ENCODE data around the gene LEMD1.
"Not testable (repeated sequence)": the region's sequence is repeated elsewhere in the genome, so short reads cannot be mapped to it uniquely, and the experiment has no call there.

LEMD1 gene

DNA sequence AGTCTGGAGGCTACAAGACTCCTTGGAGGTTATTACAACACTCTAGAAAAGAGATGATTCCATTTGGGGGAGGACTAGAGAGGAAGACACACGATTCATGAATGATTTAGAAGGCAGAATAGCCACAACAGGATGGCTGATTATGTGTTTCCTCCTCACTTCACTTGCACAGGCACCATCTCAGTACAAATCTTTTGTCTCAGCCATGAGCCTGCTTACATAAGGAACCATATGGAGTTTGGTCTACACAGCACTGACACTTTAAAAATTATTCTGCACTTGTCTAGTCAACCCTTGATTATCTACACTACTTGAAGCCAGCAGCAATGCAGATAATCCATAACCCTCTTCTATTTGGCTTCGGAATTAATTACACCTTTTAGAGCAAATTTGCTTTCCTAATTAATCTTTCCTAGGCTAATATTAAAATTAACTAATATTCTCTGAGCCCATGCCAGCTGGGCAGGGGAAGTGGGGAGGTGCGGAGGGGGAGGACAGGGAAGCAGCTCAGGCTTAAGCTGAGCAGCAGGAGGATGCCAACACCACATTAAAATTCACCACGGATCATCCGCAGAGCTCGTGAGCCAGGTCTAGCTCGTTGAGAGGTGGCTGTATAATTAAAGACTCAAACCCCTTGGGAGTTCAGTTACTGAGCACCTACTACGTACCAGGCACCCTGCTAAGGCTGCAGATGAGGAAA, 3.2 kb upstream of the LEMD1 start:
- DNase-seq, result no peak

DNA sequence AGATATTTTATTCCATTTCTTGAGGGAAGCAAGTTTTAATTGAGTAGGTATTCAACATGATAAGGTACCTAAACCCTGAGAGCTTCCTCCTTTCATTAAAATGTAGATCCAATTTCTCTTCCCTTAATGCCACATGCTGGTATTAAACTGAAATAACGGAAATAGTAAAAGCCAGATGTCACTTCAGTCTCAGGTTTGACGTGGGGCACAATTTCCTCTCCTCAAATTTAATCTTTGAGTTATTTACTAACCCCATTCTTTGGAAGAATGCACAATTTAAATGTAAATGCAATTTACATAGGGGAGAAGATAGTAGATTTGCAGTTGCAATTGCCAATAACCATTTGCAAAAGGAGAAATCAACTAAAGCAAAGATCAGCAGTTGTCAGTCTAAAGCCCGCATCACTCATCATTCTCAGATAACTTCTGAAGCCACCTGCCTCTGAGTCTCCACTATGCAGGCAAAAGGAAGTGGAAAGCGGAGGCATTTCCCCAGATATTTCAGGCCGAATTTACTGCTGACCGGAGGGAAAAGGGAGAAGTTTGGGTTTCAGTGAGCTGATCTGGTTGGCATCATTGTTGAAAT, 2.1 kb upstream of the LEMD1 start:
- no peak for DNase-seq

DNA sequence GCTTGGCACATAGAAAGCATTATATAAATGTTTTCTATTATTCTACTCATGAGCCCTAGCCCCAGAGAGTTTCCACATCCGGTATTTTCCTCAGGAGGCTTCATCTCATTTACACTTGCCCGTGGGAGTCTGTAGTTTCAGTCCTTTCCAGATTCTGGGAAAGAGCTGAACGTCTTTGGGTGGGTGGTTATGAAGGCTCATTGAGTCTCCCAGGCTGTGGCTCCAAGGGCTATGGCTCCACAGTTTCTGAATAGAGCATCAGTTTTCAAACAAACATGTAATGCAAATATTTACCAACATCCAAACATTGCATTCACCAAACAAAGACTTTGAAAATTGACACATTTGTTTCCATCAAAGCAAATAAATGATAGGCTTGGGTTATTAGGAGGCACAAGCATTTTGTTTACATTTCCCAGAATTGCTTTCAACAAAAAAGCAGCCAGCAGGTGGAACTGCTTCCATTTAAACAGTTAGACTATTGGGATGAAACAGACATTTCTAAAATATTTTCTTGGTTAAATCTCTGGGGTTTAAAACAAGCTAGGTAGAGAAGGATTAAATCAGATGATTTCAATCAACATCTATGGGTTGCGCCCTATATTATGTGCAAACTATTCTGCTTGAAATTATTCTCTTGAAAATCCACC, 1.3 kb upstream of the LEMD1 start:
- no peak for DNase-seq

DNA sequence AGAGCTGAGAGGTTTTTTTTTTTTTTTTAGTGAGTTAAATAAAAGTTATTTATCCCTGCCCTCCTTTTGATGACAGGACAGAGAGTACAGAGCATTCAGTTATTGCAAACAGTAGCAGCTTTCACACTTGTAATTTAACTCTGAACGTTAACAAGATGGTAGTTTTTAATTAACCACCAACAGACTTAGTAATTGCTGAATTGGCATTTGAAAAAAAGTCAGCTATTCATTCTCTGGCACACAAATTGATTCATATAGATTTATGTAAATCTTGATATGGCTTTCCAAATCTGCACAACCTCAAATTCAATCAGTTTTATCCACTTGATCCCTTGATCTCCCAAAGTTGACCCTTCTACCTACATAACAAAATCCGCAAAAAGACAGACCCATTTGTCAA, 918 bp downstream of the LEMD1 start:
- no peak for DNase-seq

DNA sequence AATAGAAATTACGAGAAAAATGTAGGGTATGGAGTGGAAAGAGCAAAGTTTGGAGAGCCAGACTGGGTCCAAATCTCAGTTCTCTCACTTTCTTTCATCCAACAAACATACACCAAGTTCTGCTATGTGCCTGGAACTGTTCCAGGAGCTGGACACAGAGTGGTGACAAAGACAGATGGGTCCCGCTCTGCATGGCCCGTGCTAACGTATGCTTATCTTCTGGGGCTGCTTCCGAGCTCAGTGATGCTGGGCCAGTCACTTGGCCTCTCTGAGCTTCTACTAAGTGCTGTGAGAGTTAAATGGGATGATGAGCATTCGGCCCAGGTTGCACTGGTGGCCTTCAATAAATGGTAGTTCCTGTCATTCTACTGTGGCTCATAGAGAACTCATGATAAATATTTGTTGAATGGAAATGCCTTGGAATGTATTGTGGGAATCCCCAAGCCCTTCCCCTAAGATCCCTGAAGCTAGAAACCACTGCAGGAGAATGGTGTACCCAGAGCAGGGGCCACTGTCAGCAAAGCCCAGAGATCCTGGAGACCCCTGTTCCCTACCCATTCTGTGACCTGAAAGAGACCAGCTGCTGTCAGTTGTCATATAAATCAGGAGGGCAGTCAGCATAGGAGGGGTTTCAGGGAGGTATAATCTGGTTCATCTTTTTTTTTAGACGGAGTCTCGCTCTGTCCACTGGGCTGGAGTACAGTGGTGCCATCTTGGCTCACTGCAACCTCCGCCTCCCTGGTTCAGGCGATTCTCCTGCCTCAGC, 3.8 kb downstream of the LEMD1 start:
- no peak for DNase-seq

DNA sequence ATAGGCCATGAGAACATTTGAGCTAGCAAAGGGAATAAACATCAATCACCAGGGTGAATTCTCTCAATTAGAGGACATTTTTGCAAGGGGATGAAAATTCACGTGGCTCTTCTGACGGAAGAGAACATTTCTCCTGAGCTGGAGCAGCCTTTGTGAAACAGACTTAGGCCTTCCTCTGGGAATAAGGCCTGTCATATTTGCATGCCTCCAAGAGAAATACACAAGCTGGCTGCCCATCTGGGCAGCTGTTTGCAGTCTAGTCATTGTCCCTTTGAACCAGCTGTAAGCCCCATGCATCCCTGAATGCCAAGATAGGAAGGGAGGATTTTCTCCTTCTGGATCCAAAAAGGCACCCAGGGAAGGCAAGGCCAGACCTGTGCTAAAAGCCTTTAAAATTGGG, 5.5 kb downstream of the LEMD1 start:
- DNase-seq, result no peak

DNA sequence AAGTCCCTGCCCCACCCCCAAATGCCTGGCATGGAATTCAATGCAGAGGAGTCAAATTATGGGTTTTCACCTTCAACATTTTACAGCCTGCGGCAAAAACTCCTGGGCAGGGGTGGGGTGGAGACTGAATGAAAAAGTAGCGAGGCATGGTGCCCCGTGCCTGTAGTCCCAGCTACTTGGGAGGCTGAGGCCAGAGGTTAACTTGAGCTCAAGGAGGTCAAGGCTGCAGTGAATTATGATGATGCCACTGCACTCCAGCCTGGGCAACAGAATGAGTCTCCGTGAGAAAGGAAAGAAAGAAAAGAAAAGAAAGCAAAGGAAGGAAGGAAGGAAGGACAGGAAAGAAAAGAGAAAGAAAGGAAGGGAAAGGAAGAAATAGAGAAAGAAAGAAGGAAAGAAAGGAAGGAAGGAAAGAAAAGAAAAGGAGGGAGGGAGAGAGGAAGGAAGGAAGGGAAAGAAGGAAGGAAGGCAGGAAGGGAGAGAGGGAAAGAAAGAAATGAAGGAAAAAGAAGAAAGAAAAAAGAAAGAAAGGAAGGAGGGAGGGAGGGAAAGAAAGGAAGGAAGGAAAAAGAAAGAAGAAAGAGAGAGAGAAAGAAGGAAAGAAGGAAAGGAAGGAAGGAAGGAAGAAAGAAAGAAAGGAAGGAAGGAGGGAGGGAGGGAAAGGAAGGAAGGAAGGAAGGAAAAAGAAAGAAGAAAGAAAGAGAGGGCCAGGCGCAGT, 11.1 kb downstream of the LEMD1 start:
- no peak for DNase-seq

DNA sequence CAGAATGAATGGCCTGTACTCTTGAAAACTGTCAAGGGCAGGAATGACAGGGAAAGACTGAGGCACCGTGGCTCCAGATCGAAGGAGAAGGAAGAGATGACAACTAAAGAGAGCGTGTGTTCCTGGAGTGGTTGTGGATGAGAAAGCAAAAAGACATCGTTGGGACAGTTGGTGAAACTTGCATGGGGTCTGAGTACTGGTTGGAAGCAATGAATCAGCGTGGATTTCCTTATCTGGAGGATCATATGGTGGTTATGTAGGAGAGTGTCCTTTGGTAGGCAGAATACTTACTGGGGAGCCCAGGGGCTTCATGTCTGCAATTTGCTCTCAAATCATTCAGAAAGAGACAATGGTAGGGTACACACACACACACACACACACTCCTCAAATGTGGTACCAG, 13.9 kb downstream of the LEMD1 start:
- DNase-seq, result no peak

DNA sequence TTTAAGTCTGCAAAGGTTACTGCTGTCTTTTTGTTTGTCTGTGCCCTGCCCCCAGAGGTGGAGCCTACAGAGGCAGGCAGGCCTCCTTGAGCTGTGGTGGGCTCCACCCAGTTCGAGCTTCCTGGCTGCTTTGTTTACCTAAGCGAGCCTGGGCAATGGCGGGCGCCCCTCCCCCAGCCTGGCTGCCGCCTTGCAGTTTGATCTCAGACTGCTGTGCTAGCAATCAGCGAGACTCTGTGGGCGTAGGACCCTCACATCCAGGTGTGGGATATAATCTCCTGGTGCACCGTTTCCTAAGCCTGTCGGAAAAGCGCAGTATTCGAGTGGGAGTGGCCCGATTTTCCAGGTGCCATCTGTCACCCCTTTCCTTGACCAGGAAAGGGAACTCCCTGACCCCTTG, 15.6 kb downstream of the LEMD1 start:
- DNase-seq, result not testable (repeated sequence)

DNA sequence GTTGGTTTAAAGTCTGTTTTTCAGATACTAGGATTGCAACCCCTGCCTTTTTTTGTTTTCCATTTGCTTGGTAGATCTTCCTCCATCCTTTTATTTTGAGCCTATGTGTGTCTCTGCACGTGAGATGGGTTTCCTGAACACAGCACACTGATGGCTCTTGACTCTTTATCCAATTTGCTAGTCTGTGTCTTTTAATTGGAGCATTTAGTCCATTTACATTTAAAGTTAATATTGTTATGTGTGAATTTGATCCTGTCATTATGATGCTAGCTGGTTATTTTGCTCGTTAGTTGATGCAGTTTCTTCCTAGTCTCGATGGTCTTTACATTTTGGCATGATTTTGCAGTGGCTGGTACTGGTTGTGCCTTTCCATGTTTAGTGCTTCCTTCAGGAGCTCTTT, 17.4 kb downstream of the LEMD1 start:
- not testable (repeated sequence) for DNase-seq

DNA sequence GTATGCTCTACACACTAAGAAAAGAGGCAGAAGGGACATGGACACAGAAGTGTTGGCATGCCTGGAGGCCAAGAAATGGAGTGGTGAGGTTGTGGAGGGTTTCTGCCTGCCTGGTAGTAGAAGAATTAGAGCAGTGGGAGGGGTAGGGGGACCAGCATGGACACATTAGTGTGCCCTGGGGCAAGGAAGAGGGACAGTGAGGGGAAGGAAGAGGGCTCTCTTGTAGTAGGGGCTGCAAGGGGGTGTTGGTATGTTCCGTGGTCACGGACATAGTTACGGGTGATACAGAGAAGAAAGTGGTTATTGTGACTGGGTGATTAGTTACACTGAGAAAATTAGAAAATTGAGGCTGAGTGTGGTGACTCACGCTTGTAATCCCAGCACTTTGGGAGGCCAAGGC, 23.3 kb downstream of the LEMD1 start:
- DNase-seq, result no peak

DNA sequence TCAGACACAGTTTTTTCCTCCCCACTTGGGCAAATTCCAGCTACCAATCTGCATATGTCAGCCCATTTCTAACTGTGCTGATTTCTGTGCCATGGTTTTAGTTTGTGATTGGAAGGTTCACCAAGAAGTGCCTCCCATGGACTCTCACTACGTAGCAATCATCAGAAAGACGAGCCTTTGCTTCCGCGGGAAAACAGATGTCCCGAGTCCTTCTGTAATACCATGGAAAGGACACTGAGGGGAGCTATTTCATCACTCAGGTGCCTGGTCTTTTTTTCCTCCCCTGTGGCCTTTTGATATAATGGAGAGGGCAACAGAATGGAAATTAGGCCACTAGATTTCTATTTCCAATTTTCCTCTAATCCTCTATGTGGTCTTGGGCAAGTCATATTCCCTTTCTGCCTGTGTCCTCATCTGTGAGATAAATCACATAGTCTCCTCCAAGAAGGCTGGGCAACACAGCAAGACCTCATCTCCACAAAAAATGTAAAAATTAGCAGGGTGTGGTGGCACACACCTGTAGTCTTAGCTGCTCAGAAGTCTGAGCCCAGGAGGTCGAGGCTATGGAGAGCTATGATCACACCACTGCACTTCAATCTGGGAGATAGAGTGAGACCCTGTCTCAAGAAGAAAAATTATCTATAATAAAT, 24.8 kb downstream of the LEMD1 start:
- no peak for DNase-seq

DNA sequence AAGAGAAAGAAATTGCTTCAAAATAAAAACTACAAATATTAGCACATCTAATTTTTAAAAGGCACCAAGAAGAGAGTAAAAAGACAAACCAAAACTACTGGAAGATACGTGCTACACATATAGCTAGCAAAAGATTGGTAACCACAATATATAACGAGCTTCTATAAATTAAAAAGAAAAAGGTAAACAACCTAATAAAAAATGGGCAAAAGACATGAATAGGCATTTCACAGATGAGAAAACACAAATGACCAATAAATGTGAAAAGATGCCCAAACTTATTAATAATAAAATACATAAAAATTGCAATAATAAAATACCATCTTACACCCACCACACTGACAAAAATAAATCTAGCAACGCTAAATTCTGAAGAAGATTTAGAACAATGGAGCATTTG, 26.2 kb downstream of the LEMD1 start:
- no peak for DNase-seq

DNA sequence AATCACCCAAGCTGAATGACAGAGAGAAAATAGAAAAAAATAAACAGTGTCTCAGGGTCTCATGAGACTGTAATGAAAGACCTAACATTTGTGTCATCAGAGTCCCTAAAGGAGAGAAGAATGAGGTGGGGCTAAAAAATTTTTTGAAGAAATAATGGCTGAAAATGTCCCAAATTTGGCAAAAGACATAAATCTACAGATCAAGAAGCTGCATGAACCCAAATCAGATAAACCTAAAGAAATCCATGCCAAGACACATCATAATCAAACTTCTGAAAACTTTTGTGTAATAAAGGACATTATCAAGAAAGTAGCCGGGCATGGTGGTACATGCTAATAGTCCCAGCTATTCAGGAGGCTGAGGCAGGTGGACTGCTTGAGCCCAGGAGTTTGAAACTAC, 29.2 kb downstream of the LEMD1 start:
- DNase-seq, result no peak

DNA sequence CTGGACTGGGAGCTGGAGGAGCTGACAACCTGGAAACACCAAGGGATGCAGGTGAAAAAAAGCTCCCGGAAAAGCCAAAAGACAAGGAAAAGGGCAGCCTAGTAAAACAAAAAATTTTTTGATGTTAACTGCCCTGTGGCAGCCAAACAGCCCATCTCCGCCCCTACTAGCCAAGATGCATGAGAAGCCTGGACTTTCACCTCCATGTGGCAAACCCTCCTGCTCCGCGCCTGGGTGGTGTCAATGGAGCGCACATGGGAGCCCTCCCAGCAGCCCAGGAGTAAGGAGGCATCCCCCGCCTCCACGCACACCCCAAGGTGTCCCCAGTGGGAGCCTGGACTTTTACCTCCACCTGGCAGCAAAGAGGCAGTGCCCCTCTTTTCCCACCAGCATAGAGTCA, 30.5 kb downstream of the LEMD1 start:
- DNase-seq, result no peak

DNA sequence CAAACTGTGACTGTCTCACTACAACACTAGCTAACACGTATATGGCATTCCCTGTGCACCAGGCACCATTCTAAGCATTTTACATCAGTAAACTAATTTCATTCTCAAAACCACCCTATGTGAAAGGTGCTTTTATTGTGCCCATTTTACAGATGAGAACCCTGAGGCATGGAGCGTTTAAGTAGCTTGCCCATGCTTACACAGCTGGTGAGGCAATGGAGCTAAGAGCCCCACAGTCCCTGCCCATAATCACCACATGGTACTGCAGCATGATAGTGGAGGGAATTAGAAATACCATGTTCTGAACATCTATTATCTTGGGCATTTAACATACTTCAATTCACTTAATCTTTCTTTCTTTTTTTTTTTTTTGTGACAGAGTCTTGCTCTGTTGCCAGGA, 34.0 kb downstream of the LEMD1 start:
- DNase-seq, result no peak

DNA sequence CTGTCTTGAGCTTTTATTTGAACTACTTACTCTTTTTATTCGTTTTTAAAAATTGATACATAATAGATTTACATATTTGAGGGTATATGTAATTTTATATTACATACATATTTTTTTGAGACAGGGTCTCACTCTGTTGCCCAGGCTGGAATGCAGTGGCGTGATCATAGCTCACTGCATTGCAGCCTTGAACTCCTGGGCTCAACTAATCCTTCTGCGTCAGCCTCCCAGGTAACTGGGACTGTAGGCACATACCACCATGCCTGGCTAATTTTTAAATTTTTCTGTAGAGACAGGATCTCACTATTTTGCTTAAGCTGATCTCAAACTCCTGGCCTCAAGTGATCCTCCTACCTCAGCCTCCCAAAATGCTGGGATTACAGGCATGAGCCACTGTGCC, 38.9 kb downstream of the LEMD1 start:
- DNase-seq, result not testable (repeated sequence)

DNA sequence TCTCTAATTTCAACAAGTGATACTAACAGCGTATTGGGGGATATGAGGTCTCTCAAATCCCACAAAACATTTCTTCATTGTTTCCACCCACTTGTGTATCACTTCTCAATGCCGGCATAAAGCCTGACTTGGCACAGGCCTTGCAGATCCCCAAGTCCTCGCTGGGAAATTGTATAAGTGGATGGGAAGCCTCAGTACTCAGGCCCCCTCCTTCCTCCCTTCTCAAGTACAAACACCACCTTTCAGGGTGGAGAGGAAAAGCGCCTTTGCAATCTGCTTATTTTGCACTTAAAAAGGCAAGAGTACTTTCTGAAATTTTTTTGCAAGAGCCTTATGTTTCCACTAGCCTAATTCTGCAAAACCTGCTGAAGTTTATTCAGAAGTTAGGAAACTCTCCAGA, 39.3 kb downstream of the LEMD1 start:
- no peak for DNase-seq

DNA sequence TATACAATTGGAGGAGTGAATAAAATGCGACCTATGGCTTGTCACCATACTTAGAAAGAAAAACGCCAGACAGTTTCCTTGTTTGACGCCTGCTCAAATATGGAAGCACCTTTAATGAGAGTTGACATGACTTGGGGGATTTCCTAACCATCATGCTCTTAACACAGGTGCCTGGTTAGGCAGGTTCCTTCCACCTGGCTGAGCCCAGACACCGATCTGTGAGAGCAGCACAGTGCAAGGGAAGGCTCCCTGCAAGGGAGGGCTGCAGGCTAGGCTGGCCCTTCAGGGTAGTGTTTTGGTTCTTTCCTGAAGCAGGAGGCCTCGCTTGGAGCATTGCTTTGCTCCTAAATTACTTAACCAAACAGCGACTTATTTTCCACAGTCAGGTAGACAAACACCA, 40.6 kb downstream of the LEMD1 start:
- no peak for DNase-seq

DNA sequence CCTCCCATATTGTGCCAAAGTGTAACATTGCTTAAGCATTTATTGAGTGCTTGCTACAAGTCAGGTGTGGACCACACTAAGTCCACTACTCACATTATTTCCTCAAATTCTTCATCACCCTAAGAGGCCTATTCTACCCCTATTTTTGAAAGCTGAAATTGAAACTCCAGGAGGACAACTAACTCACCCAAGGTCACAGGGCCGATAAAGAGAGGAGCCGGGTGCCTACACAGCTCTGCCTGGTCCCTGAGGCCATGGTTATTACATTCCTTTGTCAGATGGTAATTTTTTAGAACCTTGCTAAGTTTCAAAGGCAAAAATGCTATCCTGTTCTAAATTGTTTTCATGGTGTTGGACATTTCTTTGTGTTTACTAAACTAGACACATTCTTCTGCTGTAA, 41.0 kb downstream of the LEMD1 start:
- DNase-seq, result no peak

DNA sequence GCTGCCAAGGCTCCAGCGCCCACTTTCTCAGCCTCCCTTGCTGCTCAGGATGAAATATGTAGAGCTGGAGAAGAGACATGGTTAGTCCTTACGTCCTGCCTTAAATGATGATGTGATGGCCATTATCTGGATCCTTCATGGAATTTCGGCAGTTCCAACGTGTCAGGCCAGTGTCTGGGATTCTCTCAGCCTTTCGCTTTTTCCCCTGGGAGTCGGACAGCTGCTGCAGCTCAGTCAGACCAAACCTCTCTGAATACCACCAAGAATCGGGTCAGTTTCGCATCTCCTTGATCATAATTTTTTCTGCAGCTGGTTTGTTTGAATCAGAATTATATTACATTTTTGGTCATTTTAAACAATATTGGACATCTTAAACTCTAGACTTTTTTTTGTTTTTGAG, 42.8 kb downstream of the LEMD1 start:
- DNase-seq, result no peak

DNA sequence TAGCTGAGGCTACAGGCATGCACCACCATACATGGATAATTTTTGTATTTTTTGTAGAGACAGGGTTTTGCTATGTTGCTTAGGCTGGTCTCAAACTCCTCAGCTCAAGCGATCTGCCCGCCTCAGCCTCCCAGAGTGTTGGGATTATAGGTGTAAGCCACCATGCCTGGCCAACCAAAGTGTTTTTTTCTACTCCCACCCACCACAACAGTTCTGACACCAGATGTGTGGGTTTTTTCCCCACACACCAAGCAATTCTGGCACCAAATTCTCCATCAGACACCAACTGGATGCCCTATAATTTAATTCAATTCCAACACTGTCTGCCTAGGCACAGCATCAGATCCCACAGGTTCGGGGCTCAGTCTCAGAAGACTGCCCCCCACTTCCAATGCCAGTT, 44.5 kb downstream of the LEMD1 start:
- no peak for DNase-seq

DNA sequence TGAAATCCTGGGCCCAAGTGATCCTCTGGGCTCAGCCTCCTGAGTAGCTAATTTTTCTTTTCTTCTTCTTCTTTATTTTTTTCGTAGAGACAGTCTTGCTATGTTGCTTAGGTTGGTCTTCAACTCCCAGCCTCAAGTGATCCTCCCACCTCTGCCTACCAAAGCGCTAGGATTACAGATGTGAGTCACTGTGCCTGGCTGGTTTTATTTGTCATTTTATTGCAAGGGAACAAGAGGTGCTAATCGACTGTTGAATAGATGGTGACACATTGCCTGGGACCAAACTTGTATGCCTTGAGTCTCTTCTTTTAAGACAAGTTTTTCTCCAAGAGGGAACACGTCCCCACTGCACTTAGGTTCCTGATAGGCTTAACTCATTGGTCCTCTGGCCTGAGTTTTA, 45.1 kb downstream of the LEMD1 start:
- DNase-seq, result no peak

Data from GDM1 (cell line).